Measurements from ENCODE around the gene MITF. TPM values are rescaled to one million over a fixed set of nuclear protein-coding genes. Genes with fewer than 3 reads are reported as not detected.

The MITF gene
- total RNA-seq, 4 donors from 2014 or later: 1.6 to 22.5 (median 6.6) TPM

GRCh38 chr3:69763458-69763857, 24.2 kb downstream of the MITF start:
- peak overlapping the region in 3 of 4 donors; percentile 36 to 66 (median 66) for H3K27ac ChIP-seq
- no peaks in the 10 kb centered on the region for H3K27me3 ChIP-seq
- intact Hi-C loops (cut with DNase I): no loop called here
- no peak for DNase-seq
- H3K9me3 ChIP-seq: no peaks in the 10 kb centered on the region
- H3K4me3 ChIP-seq: peak overlapping the region in 1 of 4 donors; percentile 31
- no peaks in the 10 kb centered on the region for H3K36me3 ChIP-seq
- TF ChIP-seq CTCF (IDR thresholded peaks at IDR 0.05) (no peak), POLR2A (IDR thresholded peaks at IDR 0.05) (no peak)
- peaks cover 0 to 63% (median 14%) of the 10 kb centered on the region in 3 donors for H3K4me1 ChIP-seq
- 76 to 77% methylated on average over 8 of the region's 8 CpGs for WGBS, 2 donors

- TF ChIP-seq CTCF (IDR thresholded peaks at IDR 0.05) (no peak), POLR2A (IDR thresholded peaks at IDR 0.05) (no peak)
- Histone ChIP-seq H3K4me1 (peaks cover 0 to 63% (median 14%) of the 10 kb centered on the region in 3 donors), H3K9me3 (no peaks in the 10 kb centered on the region), H3K27me3 (no peaks in the 10 kb centered on the region), H3K36me3 (no peaks in the 10 kb centered on the region), H3K27ac (peak overlapping the region; percentile 13 to 66 (median 51)), H3K4me3 (peak overlapping the region in 1 of 4 donors; percentile 40)
- 50 to 70% methylated on average over 3 of the region's 3 CpGs for WGBS, 2 donors
- intact Hi-C loops (cut with DNase I): no loop called here
- no peak for DNase-seq
These were observed 25.0 kb downstream of the MITF start for GRCh38 chr3:69764121-69764741.

DNA sequence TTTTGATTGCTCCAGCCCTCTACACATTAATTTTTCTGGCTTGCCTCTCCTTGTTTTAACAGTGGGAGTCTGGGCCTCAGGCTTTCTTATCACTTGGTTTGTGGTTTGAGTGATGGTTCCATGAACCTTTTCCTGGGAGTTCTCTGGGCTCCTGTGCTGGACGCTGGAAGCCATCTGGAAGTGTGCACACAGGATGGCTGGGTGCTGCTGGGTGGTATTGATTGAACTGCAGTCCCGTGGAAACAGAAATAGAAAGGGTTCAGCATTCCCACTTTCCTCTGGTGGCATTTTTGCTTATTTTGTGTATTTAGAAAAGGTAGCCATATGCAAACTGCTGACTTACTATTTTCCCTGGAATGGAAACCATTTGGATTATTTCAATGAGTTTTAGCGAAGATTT, 25.6 kb downstream of the MITF start:
- no peak for DNase-seq
- Histone ChIP-seq H3K36me3 (no peaks in the 10 kb centered on the region), H3K4me3 (peak overlapping the region in 1 of 4 donors; percentile 40), H3K4me1 (peaks cover 0 to 63% (median 14%) of the 10 kb centered on the region in 3 donors), H3K9me3 (no peaks in the 10 kb centered on the region), H3K27me3 (no peaks in the 10 kb centered on the region), H3K27ac (peak overlapping the region; percentile 13 to 66 (median 48))
- intact Hi-C loops (cut with DNase I): no loop called here
- no peak for TF ChIP-seq POLR2A (IDR thresholded peaks at IDR 0.05)
- no peak for TF ChIP-seq CTCF (IDR thresholded peaks at IDR 0.05)
- WGBS, 2 donors: 84 to 85% methylated on average over 3 of the region's 3 CpGs

GRCh38 chr3:69766638-69767037, 27.4 kb downstream of the MITF start:
- Histone ChIP-seq H3K4me3 (no peak overlapping the region), H3K9me3 (no peaks in the 10 kb centered on the region), H3K36me3 (no peaks in the 10 kb centered on the region), H3K27ac (no peak overlapping the region), H3K27me3 (no peaks in the 10 kb centered on the region), H3K4me1 (peaks cover 0 to 61% (median 14%) of the 10 kb centered on the region in 3 donors)
- no peak for DNase-seq
- WGBS, 2 donors: 76 to 88% methylated on average over 3 of the region's 3 CpGs
- TF ChIP-seq CTCF (IDR thresholded peaks at IDR 0.05): no peak
- TF ChIP-seq POLR2A (IDR thresholded peaks at IDR 0.05): no peak
- intact Hi-C loops (cut with DNase I): no loop called here

DNA sequence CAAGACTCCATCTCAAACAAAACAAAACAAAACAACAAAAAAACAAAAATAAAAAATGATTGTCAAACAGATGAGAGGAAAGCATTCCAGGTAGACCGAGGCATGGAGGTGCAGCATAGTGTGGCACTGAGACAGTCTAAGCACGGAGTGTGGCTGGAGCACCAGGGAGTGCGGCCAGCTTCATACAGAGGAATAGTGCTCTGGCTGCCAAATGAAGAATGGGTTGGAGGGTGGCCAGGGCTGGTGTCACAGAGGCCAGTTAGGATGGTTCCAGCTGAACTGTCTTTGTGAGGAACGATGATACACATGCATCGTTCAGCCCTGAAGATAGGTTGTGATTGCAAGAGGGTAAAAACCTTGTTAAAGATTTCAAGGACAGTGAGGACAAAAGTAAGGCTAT, 28.3 kb downstream of the MITF start:
- H3K27me3 ChIP-seq: no peaks in the 10 kb centered on the region
- H3K4me3 ChIP-seq: no peak overlapping the region
- peaks cover 0 to 63% (median 9%) of the 10 kb centered on the region in 3 donors for H3K4me1 ChIP-seq
- no peaks in the 10 kb centered on the region for H3K36me3 ChIP-seq
- 56 to 59% methylated on average over 5 of the region's 5 CpGs for WGBS, 2 donors
- intact Hi-C loops (cut with DNase I): no loop called here
- no peak overlapping the region for H3K27ac ChIP-seq
- no peak for DNase-seq
- TF ChIP-seq CTCF (IDR thresholded peaks at IDR 0.05) (no peak), POLR2A (IDR thresholded peaks at IDR 0.05) (no peak)
- no peaks in the 10 kb centered on the region for H3K9me3 ChIP-seq

Data from esophagus squamous epithelium (tissue), 5 donors.